Body of pancreas (tissue), 4 donors: ENCODE results near the gene SLC7A7. TPM values are rescaled to one million over a fixed set of nuclear protein-coding genes. Genes with fewer than 3 reads are reported as not detected.
"Not testable (repeated sequence)": the region's sequence is repeated elsewhere in the genome, so short reads cannot be mapped to it uniquely, and the experiment has no call there.

Experiments used
- ATAC-seq: fragments of 150-250 bp; one replicate; pipeline ENCODE4 v1.9.1; 2016
- DNase-seq, 4 donors: peaks; one replicate each; pipeline ENCODE4 v3.0.0-alpha.2; 2019
- H3K27ac ChIP-seq, 4 donors: fragments of 200-600 bp; sonication (generic); 1 replicate in 3 of 4; 2 replicates in 1 of 4; pipeline versions ENCODE4 v1.5.1 to v1.6.1; 2016 to 2019; ENCODE audit warnings: mild to moderate bottlenecking in 1 of 4, mixed read lengths in 1 of 4, moderate library complexity in 1 of 4
- H3K27me3 ChIP-seq, 2 donors: fragments of 200-600 bp; sonication (generic); one replicate each; pipeline ENCODE4 v1.6.0; 2016; ENCODE audit warnings: mild to moderate bottlenecking in 1 of 2
- H3K36me3 ChIP-seq, 2 donors: fragments of 200-600 bp; sonication (generic); replicated peaks in 1 of 2; 2 replicates each; pipeline ENCODE4 v1.5.1; 2016; ENCODE audit warnings: low read depth in 2 of 2; ENCODE audit not compliant: insufficient read depth in 1 of 2
- H3K4me1 ChIP-seq: fragments of 200-600 bp; sonication (generic); one replicate; pipeline ENCODE4 v1.6.0; 2016
- H3K4me3 ChIP-seq, 2 donors: fragments of 200-600 bp; sonication (generic); 1 replicate in 1 of 2; 2 replicates in 1 of 2; pipeline ENCODE4 v1.5.1; 2016 to 2019
- H3K9me3 ChIP-seq, 3 donors: fragments of 200-600 bp; sonication (generic); 1 replicate in 2 of 3; 2 replicates in 1 of 3; pipeline ENCODE4 v1.5.1; 2016
- CTCF ChIP-seq, 7 experiments: fragments of 450-650 bp in 4 of 7; fragments of 200-600 bp in 3 of 7; sonication (generic) in 3 of 7; IDR thresholded peaks; one replicate each; pipeline ENCODE4 v1.5.1; 2016 to 2019; ENCODE audit warnings: antibody characterized with exemption in 7 of 7
- POLR2A ChIP-seq, 3 donors: fragments of 450-650 bp; IDR thresholded peaks; one replicate each; pipeline ENCODE4 v1.6.1; 2016; ENCODE audit warnings: antibody characterized with exemption in 3 of 3, mild to moderate bottlenecking in 2 of 3
- WGBS, 2 donors: methylation state at CpG; one replicate each; pipeline ENCODE4 v1.1.5; 2017; 5-methylcytosine and 5-hydroxymethylcytosine counted together
- intact Hi-C: fragments of 100-400 bp; cut with DNase I; formaldehyde crosslinking; loops from one replicate; pipeline ENCODE4 v1.15.1; 2023
- total RNA-seq, 2 donors: library from RNA; depleted of rRNA; stranded (reverse); fragments of >200 nt; gene quantifications; one replicate each; pipeline ENCODE4 v1.1.0, GENCODE V29; 2016

Gene SLC7A7
- total RNA-seq, 2 donors from 2014 or later, result 6.9 to 16.6 TPM

GRCh38 chr14:22747769-22748168 is 67.5 kb downstream of the SLC7A7 start:
- H3K9me3 ChIP-seq, result no peaks in the 10 kb centered on the region
- intact Hi-C loops, result no loop called here
- no peaks in the 10 kb centered on the region for H3K36me3 ChIP-seq
- no peak for ATAC-seq
- TF ChIP-seq POLR2A (IDR thresholded peaks at IDR 0.05) (no peak), CTCF (IDR thresholded peaks at IDR 0.05) (no peak)
- H3K4me1 ChIP-seq, result no peaks in the 10 kb centered on the region
- 78 to 84% methylated on average over 4 of the region's 4 CpGs for WGBS, 2 donors
- H3K27ac ChIP-seq, result no peak overlapping the region
- DNase-seq, result no peak
- no peaks in the 10 kb centered on the region for H3K27me3 ChIP-seq
- no peak overlapping the region for H3K4me3 ChIP-seq

- H3K27me3 ChIP-seq, result no peaks in the 10 kb centered on the region
- H3K9me3 ChIP-seq, result no peaks in the 10 kb centered on the region
- no peak for ATAC-seq
- H3K27ac ChIP-seq, result no peak overlapping the region
- WGBS, 2 donors, result 78% methylated on average over 3 of the region's 3 CpGs
- no peak for TF ChIP-seq CTCF (IDR thresholded peaks at IDR 0.05)
- no peak for TF ChIP-seq POLR2A (IDR thresholded peaks at IDR 0.05)
- intact Hi-C loops, result no loop called here
- no peak overlapping the region for H3K4me3 ChIP-seq
- no peaks in the 10 kb centered on the region for H3K36me3 ChIP-seq
- no peak for DNase-seq
- no peaks in the 10 kb centered on the region for H3K4me1 ChIP-seq
These were observed 75.2 kb downstream of the SLC7A7 start for GRCh38 chr14:22740020-22740419.

GRCh38 chr14:22739423-22739822 is 75.8 kb downstream of the SLC7A7 start:
- 24 to 50% methylated on average over 1 of the region's 1 CpG for WGBS, 2 donors
- TF ChIP-seq POLR2A (IDR thresholded peaks at IDR 0.05), result no peak
- TF ChIP-seq CTCF (IDR thresholded peaks at IDR 0.05), result no peak
- Histone ChIP-seq H3K9me3 (no peaks in the 10 kb centered on the region), H3K27me3 (no peaks in the 10 kb centered on the region), H3K27ac (no peak overlapping the region), H3K36me3 (no peaks in the 10 kb centered on the region), H3K4me1 (no peaks in the 10 kb centered on the region), H3K4me3 (no peak overlapping the region)
- ATAC-seq (no peak), DNase-seq (no peak)
- intact Hi-C loops, result no loop called here

GRCh38 chr14:22737052-22737451 is 78.2 kb downstream of the SLC7A7 start:
- Histone ChIP-seq H3K36me3 (no peaks in the 10 kb centered on the region), H3K27ac (no peak overlapping the region), H3K9me3 (no peaks in the 10 kb centered on the region), H3K4me1 (no peaks in the 10 kb centered on the region), H3K4me3 (no peak overlapping the region), H3K27me3 (no peaks in the 10 kb centered on the region)
- TF ChIP-seq POLR2A (IDR thresholded peaks at IDR 0.05), result no peak
- intact Hi-C loops, result no loop called here
- DNase-seq (no peak), ATAC-seq (no peak)
- 94 to 100% methylated on average over 1 of the region's 1 CpG for WGBS, 2 donors

- DNase-seq, H3K9me3 ChIP-seq, H3K36me3 ChIP-seq, intact Hi-C loops, H3K4me3 ChIP-seq, H3K4me1 ChIP-seq, H3K27ac ChIP-seq, ATAC-seq, H3K27me3 ChIP-seq: not testable (repeated sequence)
- 86 to 94% methylated on average over 12 to 13 of the region's 14 CpGs for WGBS, 2 donors
These were observed 78.9 kb downstream of the SLC7A7 start for GRCh38 chr14:22736384-22736783.

GRCh38 chr14:22735096-22735495 is 80.1 kb downstream of the SLC7A7 start:
- no peak for DNase-seq
- no peak overlapping the region for H3K27ac ChIP-seq
- no peak for TF ChIP-seq CTCF (IDR thresholded peaks at IDR 0.05)
- TF ChIP-seq POLR2A (IDR thresholded peaks at IDR 0.05), result no peak
- ATAC-seq, result no peak
- H3K36me3 ChIP-seq, result no peaks in the 10 kb centered on the region
- intact Hi-C loops, result no loop called here
- WGBS, 2 donors, result 61 to 62% methylated on average over 2 of the region's 2 CpGs
- no peaks in the 10 kb centered on the region for H3K27me3 ChIP-seq
- no peaks in the 10 kb centered on the region for H3K9me3 ChIP-seq
- H3K4me3 ChIP-seq, result no peak overlapping the region
- no peaks in the 10 kb centered on the region for H3K4me1 ChIP-seq
